Kidney (tissue), 14 donors: Measurements from ENCODE around the gene ATPAF2. TPM values are rescaled to one million over a fixed set of nuclear protein-coding genes. Genes with fewer than 3 reads are reported as not detected.

ENCODE experiments used
- DNase-seq, 5 donors: peaks; one replicate each; pipeline ENCODE4 v3.0.0-alpha.2; 2013 to 2020
- FAIRE-seq: peaks from 2 replicates; lab custom pipeline; 2012; peaks lifted over from hg19 to GRCh38; lab: Jason Lieb, UNC
- H3K27ac ChIP-seq, 2 donors: one replicate each; pipeline ENCODE4 v1.7.0; 2013; ENCODE audit warnings: low read depth in 2 of 2, low read length in 2 of 2, inconsistent platforms in 1 of 2
- H3K27me3 ChIP-seq: one replicate; pipeline ENCODE4 v1.7.1; 2013; ENCODE audit warnings: low read length, inconsistent platforms; ENCODE audit not compliant: control insufficient read depth, insufficient read depth
- H3K36me3 ChIP-seq, 3 donors: one replicate each; pipeline versions ENCODE4 v1.7.0 to v1.7.1; 2013; ENCODE audit warnings: low read length in 3 of 3, control low read depth in 1 of 3, inconsistent platforms in 1 of 3; ENCODE audit not compliant: insufficient read depth in 3 of 3, control insufficient read depth in 2 of 3
- H3K4me1 ChIP-seq, 3 donors: one replicate each; pipeline versions ENCODE4 v1.7.0 to v1.7.1; 2013; ENCODE audit warnings: low read length in 3 of 3, inconsistent platforms in 1 of 3, low read depth in 1 of 3; ENCODE audit not compliant: control insufficient read depth in 2 of 3, insufficient read depth in 2 of 3
- H3K4me3 ChIP-seq, 3 donors: one replicate each; pipeline versions ENCODE4 v1.7.0 to v1.8.1; 2013; ENCODE audit warnings: low read length in 3 of 3, control low read depth in 1 of 3, inconsistent platforms in 1 of 3
- H3K9ac ChIP-seq, 3 donors: one replicate each; pipeline versions ENCODE4 v1.7.0 to v1.7.1; 2013; ENCODE audit warnings: low read length in 3 of 3, control low read depth in 1 of 3, inconsistent platforms in 1 of 3
- H3K9me3 ChIP-seq, 3 donors: one replicate each; pipeline versions ENCODE4 v1.7.0 to v1.7.1; 2013; ENCODE audit warnings: low read length in 3 of 3, control low read depth in 1 of 3, inconsistent platforms in 1 of 3; ENCODE audit not compliant: control insufficient read depth in 2 of 3, insufficient read depth in 1 of 3
- intact Hi-C: fragments of 100-400 bp; cut with DNase I; formaldehyde crosslinking; loops from one replicate; pipeline ENCODE4 v1.11.1; 2022
- polyA plus RNA-seq: library from polyadenylated mRNA; stranded (reverse); fragments of 350-450 nt; fragmentation: Illumina TruSeq; extraction: RNeasy Lipid Tissue Mini Kit (QIAGEN cat#74804); gene quantifications from one replicate; pipeline ENCODE4 v1.2.3, GENCODE V29; 2014; ENCODE audit warnings: low read depth, low replicate concordance; ENCODE audit not compliant: insufficient read depth
- total RNA-seq: library from RNA; stranded (reverse); fragmentation: NEBNext Ultra II Directional; extraction: Animal tissue kit (Norgen Biotek cat#: 25700); gene quantifications from one replicate; pipeline ENCODE4 v1.2.1, GENCODE V29; 2021
- TF ChIP-seq, protein P1 (sequence below): IDR thresholded peaks from 3 replicates; pipeline ENCODE4 v1.5.1; 2012; ENCODE audit warnings: mild to moderate bottlenecking, moderate library complexity, borderline replicate concordance; ENCODE audit not compliant: insufficient read depth; ENCODE audit errors: extremely low read depth
- donor health status: control.
- donor health status: control.
- donor health status: control.
- donor health status: control.
- donor health status: control.
- donor health status: DM: yes; HTN: yes; CAD: no.
- donor health status: Normal renal cell carcinoma (clear cell type).

The ATPAF2 gene
- total and polyA plus RNA-seq, 2 donors from 2014 or later, result 27.0 to 52.1 TPM

GRCh38 chr17:17987187-17987896, 51.6 kb downstream of the ATPAF2 start:
- H3K27ac ChIP-seq, result no peak overlapping the region
- intact Hi-C loops, result no loop called here
- DNase-seq (no peak), FAIRE-seq (no peak)
- no peaks in the 10 kb centered on the region for H3K9me3 ChIP-seq
- no peaks in the 10 kb centered on the region for H3K4me1 ChIP-seq
- TF ChIP-seq, protein P1, sequence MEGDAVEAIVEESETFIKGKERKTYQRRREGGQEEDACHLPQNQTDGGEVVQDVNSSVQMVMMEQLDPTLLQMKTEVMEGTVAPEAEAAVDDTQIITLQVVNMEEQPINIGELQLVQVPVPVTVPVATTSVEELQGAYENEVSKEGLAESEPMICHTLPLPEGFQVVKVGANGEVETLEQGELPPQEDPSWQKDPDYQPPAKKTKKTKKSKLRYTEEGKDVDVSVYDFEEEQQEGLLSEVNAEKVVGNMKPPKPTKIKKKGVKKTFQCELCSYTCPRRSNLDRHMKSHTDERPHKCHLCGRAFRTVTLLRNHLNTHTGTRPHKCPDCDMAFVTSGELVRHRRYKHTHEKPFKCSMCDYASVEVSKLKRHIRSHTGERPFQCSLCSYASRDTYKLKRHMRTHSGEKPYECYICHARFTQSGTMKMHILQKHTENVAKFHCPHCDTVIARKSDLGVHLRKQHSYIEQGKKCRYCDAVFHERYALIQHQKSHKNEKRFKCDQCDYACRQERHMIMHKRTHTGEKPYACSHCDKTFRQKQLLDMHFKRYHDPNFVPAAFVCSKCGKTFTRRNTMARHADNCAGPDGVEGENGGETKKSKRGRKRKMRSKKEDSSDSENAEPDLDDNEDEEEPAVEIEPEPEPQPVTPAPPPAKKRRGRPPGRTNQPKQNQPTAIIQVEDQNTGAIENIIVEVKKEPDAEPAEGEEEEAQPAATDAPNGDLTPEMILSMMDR, result no peak
- no peak overlapping the region for H3K9ac ChIP-seq
- no peaks in the 10 kb centered on the region for H3K27me3 ChIP-seq
- H3K4me3 ChIP-seq, result no peak overlapping the region
- H3K36me3 ChIP-seq, result peaks cover 0 to 2% (median 0%) of the 10 kb centered on the region in 3 donors

DNA sequence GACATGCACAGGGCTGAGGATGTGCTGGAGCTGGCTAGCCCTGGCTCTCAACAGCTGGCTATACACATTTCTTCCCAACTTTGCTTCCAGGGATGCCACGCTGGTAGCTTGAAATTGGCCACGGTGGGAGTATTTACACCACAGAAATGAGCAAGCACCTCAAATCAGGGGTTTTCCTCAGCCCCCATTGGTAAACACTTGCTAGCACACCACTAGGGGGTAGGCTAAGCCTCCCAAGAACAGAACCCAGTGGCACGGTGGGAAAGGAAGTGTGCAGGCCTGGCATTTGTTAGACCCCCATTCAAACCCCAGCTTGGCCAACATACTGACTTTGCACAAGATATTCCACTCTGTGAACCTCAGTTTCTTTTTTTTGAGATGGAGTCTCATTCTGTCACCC, 53.4 kb downstream of the ATPAF2 start:
- Histone ChIP-seq H3K4me3 (no peak overlapping the region), H3K4me1 (no peaks in the 10 kb centered on the region), H3K36me3 (peaks cover 0 to 2% (median 0%) of the 10 kb centered on the region in 3 donors), H3K27me3 (no peaks in the 10 kb centered on the region), H3K9me3 (no peaks in the 10 kb centered on the region), H3K9ac (no peak overlapping the region), H3K27ac (no peak overlapping the region)
- no peak for DNase-seq
- intact Hi-C loops, result no loop called here
- no peak for FAIRE-seq
- TF ChIP-seq, protein P1, result no peak

DNA sequence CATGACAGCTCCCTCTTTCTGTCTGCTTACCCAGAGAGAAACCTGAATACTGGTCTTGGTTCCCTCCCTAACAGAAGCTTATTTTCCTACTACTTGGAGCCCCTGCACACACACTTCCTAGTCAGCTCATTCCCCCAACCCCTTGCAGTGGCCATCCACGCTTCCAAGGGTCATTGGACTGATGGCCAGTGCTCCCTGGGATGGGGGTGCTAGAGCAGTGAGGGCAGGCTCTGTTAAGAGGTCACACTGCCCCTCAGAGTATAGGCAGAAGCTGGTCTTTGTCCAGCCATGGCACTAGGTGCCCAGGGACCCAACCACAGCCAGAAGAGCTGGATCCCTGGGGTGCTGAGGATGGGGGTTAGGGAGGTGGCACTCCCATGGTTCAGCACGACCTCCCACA, 53.8 kb downstream of the ATPAF2 start:
- no peak overlapping the region for H3K9ac ChIP-seq
- TF ChIP-seq, protein P1, result no peak
- no peaks in the 10 kb centered on the region for H3K27me3 ChIP-seq
- intact Hi-C loops, result no loop called here
- no peak overlapping the region for H3K4me3 ChIP-seq
- FAIRE-seq, result no peak
- DNase-seq, result no peak
- no peaks in the 10 kb centered on the region for H3K9me3 ChIP-seq
- H3K27ac ChIP-seq, result no peak overlapping the region
- H3K4me1 ChIP-seq, result no peaks in the 10 kb centered on the region
- H3K36me3 ChIP-seq, result peaks cover 0 to 2% (median 0%) of the 10 kb centered on the region in 3 donors

GRCh38 chr17:17983776-17984175, 55.2 kb downstream of the ATPAF2 start:
- TF ChIP-seq, protein P1, result no peak
- no peak for DNase-seq
- no peak overlapping the region for H3K27ac ChIP-seq
- H3K9me3 ChIP-seq, result no peaks in the 10 kb centered on the region
- intact Hi-C loops, result no loop called here
- H3K27me3 ChIP-seq, result no peaks in the 10 kb centered on the region
- no peaks in the 10 kb centered on the region for H3K36me3 ChIP-seq
- no peaks in the 10 kb centered on the region for H3K4me1 ChIP-seq
- no peak overlapping the region for H3K4me3 ChIP-seq
- no peak overlapping the region for H3K9ac ChIP-seq
- FAIRE-seq, result no peak
